HG03558 (cell line): ENCODE results near the gene PATE3.

ENCODE experiments used
- ATAC-seq: cut with Tn5 transposase; IDR thresholded peaks from one replicate; pipeline ENCODE4 v1.9.1; 2021; ENCODE audit warnings: moderate number of reproducible peaks; ENCODE audit not compliant: unreplicated experiment; ENCODE audit errors: extremely low read depth

The PATE3 gene

GRCh38 chr11:125787827-125788226 lies at the start of gene PATE3:
Gene PATE3, plus strand, starts transcription at chr11:125788127. Its CDS starts 25 bp downstream, at chr11:125788152.
- ATAC-seq: no peak

GRCh38 chr11:125740617-125741016 lies 47.3 kb upstream of the PATE3 start:
- ATAC-seq: no peak

GRCh38 chr11:125743681-125744080 lies 44.2 kb upstream of the PATE3 start:
- no peak for ATAC-seq

GRCh38 chr11:125745979-125746378 lies 41.9 kb upstream of the PATE3 start, which contains the start of gene PATE1:
Gene PATE1, plus strand, starts transcription at chr11:125746279. Its CDS starts 26 bp downstream, at chr11:125746305.
- ATAC-seq: no peak

GRCh38 chr11:125750629-125751028 lies 37.3 kb upstream of the PATE3 start:
- ATAC-seq: no peak

GRCh38 chr11:125756050-125756449 lies 31.9 kb upstream of the PATE3 start:
- no peak for ATAC-seq

GRCh38 chr11:125762445-125762844 lies 25.5 kb upstream of the PATE3 start:
- ATAC-seq: no peak

- ATAC-seq: no peak
These were observed 24.4 kb upstream of the PATE3 start for GRCh38 chr11:125763483-125763882.

GRCh38 chr11:125766251-125766650 lies 21.7 kb upstream of the PATE3 start:
- no peak for ATAC-seq

- no peak for ATAC-seq
These were observed 19.4 kb upstream of the PATE3 start for GRCh38 chr11:125768336-125769046.

- no peak for ATAC-seq
These were observed 17.3 kb upstream of the PATE3 start for GRCh38 chr11:125770583-125770982.

- ATAC-seq: no peak
These were observed 15.0 kb upstream of the PATE3 start for GRCh38 chr11:125772834-125773505.

- ATAC-seq: no peak
These were observed 14.4 kb upstream of the PATE3 start for GRCh38 chr11:125773516-125773915.

GRCh38 chr11:125777309-125777708 lies 10.6 kb upstream of the PATE3 start:
- no peak for ATAC-seq

GRCh38 chr11:125778728-125779127 lies 9.2 kb upstream of the PATE3 start, which contains the start of gene PATE2:
Gene PATE2, minus strand, starts transcription at chr11:125778828. Its CDS starts 55 bp downstream, at chr11:125778773.
- no peak for ATAC-seq

GRCh38 chr11:125784678-125785077 lies 3.2 kb upstream of the PATE3 start:
- no peak for ATAC-seq

- ATAC-seq: no peak
These were observed 2.9 kb downstream of the PATE3 start for GRCh38 chr11:125790825-125791224.

GRCh38 chr11:125797641-125798040 lies 9.7 kb downstream of the PATE3 start:
- no peak for ATAC-seq

GRCh38 chr11:125799808-125800207 lies 11.9 kb downstream of the PATE3 start:
- no peak for ATAC-seq

- ATAC-seq: no peak
These were observed 14.5 kb downstream of the PATE3 start for GRCh38 chr11:125802387-125802786.

- ATAC-seq: no peak
These were observed 20.0 kb downstream of the PATE3 start for GRCh38 chr11:125807909-125808308.

- no peak for ATAC-seq
These were observed 45.1 kb downstream of the PATE3 start, which contains the start of gene PATE4 for GRCh38 chr11:125833016-125833415. Gene PATE4, plus strand, starts transcription at chr11:125833316. Its CDS starts 44 bp downstream, at chr11:125833360.
